HS-5 (cell line): ENCODE measurements around the gene XKR3.
"Not testable (repeated sequence)": the region's sequence is repeated elsewhere in the genome, so short reads cannot be mapped to it uniquely, and the experiment has no call there.

Source experiments
- DNase-seq: peaks from one replicate; pipeline ENCODE4 v3.0.0-alpha.2; 2012; ENCODE audit warnings: low read depth

Gene XKR3

GRCh38 chr22:16747266-16748159 lies 77.7 kb downstream of the XKR3 start:
- not testable (repeated sequence) for DNase-seq

GRCh38 chr22:16734271-16734670 lies 90.9 kb downstream of the XKR3 start:
- not testable (repeated sequence) for DNase-seq
